HEK293 (cell line): ENCODE results near the gene NUB1.

Experiments used
- CTCF ChIA-PET: fragments of 350-600 bp; formaldehyde crosslinking; extraction: SDS; loops from one replicate; lab custom pipeline; 2021; ENCODE audit warnings: antibody characterized with exemption; lab: Yijun Ruan, JAX
- POLR2A ChIA-PET: fragments of 300-600 bp; formaldehyde crosslinking; extraction: SDS; loops from one replicate; lab custom pipeline; 2020; ENCODE audit warnings: antibody characterized with exemption, inconsistent platforms; lab: Yijun Ruan, JAX
- H3K27ac ChIP-seq: fragments of 200-500 bp; sonication (Bioruptor generic); 2 replicates; pipeline ENCODE4 v1.5.1; 2014; ENCODE audit warnings: low read depth, low read length, control low read depth, inconsistent platforms; ENCODE audit errors: extremely low read depth
- H3K36me3 ChIP-seq, 2 experiments: fragments of 200-500 bp in 1 of 2; sonication (Bioruptor generic) in 1 of 2; 1 replicate in 1 of 2; 2 replicates in 1 of 2; pipeline ENCODE4 v1.5.1; 2014 to 2017; ENCODE audit warnings: inconsistent platforms in 2 of 2, low read length in 2 of 2; ENCODE audit not compliant: control insufficient read depth in 2 of 2, insufficient read depth in 1 of 2
- H3K4me1 ChIP-seq: fragments of 200-500 bp; sonication (Bioruptor generic); 2 replicates; pipeline ENCODE4 v1.5.1; 2014; ENCODE audit warnings: mild to moderate bottlenecking, low read length, inconsistent platforms; ENCODE audit not compliant: control insufficient read depth, insufficient read depth
- H3K4me3 ChIP-seq: 2 replicates; pipeline ENCODE4 v1.5.1; 2011; ENCODE audit warnings: low read depth, mild to moderate bottlenecking, control low read depth, low read length, moderate library complexity
- H3K9me3 ChIP-seq: fragments of 200-500 bp; sonication (Bioruptor generic); 2 replicates; pipeline ENCODE4 v1.5.1; 2014; ENCODE audit warnings: low read depth, low read length, inconsistent platforms; ENCODE audit not compliant: control insufficient read depth, insufficient read depth
- BCL11B ChIP-seq: fragments of 450-650 bp; formaldehyde crosslinking; IDR thresholded peaks from 2 replicates; pipeline ENCODE4 v1.5.1; 2016; ENCODE audit warnings: low read depth, missing biosample characterization, missing genetic modification characterization
- CTCF ChIP-seq: fragments of 450-650 bp; formaldehyde crosslinking; IDR thresholded peaks from 2 replicates; pipeline ENCODE4 v1.5.1; 2016; ENCODE audit warnings: missing biosample characterization, missing genetic modification characterization
- REST ChIP-seq: fragments of 450-650 bp; formaldehyde crosslinking; IDR thresholded peaks from 2 replicates; pipeline ENCODE4 v1.5.1; 2016; ENCODE audit warnings: missing biosample characterization, missing genetic modification characterization
- SALL2 ChIP-seq: fragments of 450-650 bp; formaldehyde crosslinking; IDR thresholded peaks from 2 replicates; pipeline ENCODE4 v1.5.0; 2017; ENCODE audit warnings: missing biosample characterization, mild to moderate bottlenecking, missing genetic modification characterization, borderline replicate concordance
- SETDB1 ChIP-seq: IDR thresholded peaks from one replicate; pipeline ENCODE4 v1.6.1; 2017; ENCODE audit warnings: mild to moderate bottlenecking, low read length, moderate library complexity, mixed read lengths; ENCODE audit not compliant: insufficient read length
- SP7 ChIP-seq: fragments of 450-650 bp; formaldehyde crosslinking; IDR thresholded peaks from 2 replicates; pipeline ENCODE4 v1.5.1; 2016; ENCODE audit warnings: missing biosample characterization, missing genetic modification characterization
- ZBTB1 ChIP-seq: fragments of 450-650 bp; formaldehyde crosslinking; IDR thresholded peaks from 2 replicates; pipeline ENCODE4 v1.5.1; 2016; ENCODE audit warnings: missing biosample characterization, missing genetic modification characterization
- ZBTB17 ChIP-seq: fragments of 450-650 bp; formaldehyde crosslinking; IDR thresholded peaks from 2 replicates; pipeline ENCODE4 v1.5.1; 2016; ENCODE audit warnings: missing biosample characterization, missing genetic modification characterization
- ZBTB20 ChIP-seq: fragments of 450-650 bp; formaldehyde crosslinking; IDR thresholded peaks from 2 replicates; pipeline ENCODE4 v1.5.1; 2016; ENCODE audit warnings: missing biosample characterization, missing genetic modification characterization
- ZBTB48 ChIP-seq: fragments of 450-650 bp; formaldehyde crosslinking; IDR thresholded peaks from 2 replicates; pipeline ENCODE4 v1.5.1; 2016; ENCODE audit warnings: missing biosample characterization, missing genetic modification characterization
- ZEB2 ChIP-seq: fragments of 450-650 bp; formaldehyde crosslinking; IDR thresholded peaks from 2 replicates; pipeline ENCODE4 v1.5.1; 2016; ENCODE audit warnings: missing biosample characterization, missing genetic modification characterization
- ZFHX2 ChIP-seq: fragments of 450-650 bp; formaldehyde crosslinking; conservative IDR thresholded peaks from 2 replicates; pipeline ENCODE4 v1.5.1; 2016; ENCODE audit warnings: missing biosample characterization, missing genetic modification characterization
- ZNF157 ChIP-seq: fragments of 450-650 bp; formaldehyde crosslinking; IDR thresholded peaks from 2 replicates; pipeline ENCODE4 v1.5.1; 2016; ENCODE audit warnings: missing biosample characterization, missing genetic modification characterization
- ZNF214 ChIP-seq: fragments of 450-650 bp; formaldehyde crosslinking; IDR thresholded peaks from 2 replicates; pipeline ENCODE4 v1.5.1; 2017; ENCODE audit warnings: missing biosample characterization, mild to moderate bottlenecking, missing genetic modification characterization, borderline replicate concordance
- ZNF335 ChIP-seq: fragments of 450-650 bp; formaldehyde crosslinking; conservative IDR thresholded peaks from 2 replicates; pipeline ENCODE4 v1.5.1; 2016; ENCODE audit warnings: missing biosample characterization, missing genetic modification characterization
- ZNF394 ChIP-seq: fragments of 450-650 bp; formaldehyde crosslinking; IDR thresholded peaks from 2 replicates; pipeline ENCODE4 v1.5.1; 2016; ENCODE audit warnings: missing biosample characterization, missing genetic modification characterization, mild to moderate bottlenecking, moderate library complexity, borderline replicate concordance
- ZNF548 ChIP-seq: fragments of 450-650 bp; formaldehyde crosslinking; IDR thresholded peaks from 2 replicates; pipeline ENCODE4 v1.5.1; 2016; ENCODE audit warnings: missing biosample characterization, missing genetic modification characterization
- ZNF623 ChIP-seq: fragments of 450-650 bp; formaldehyde crosslinking; IDR thresholded peaks from 2 replicates; pipeline ENCODE4 v1.5.1; 2016; ENCODE audit warnings: missing biosample characterization, missing genetic modification characterization
- ZNF624 ChIP-seq: fragments of 450-650 bp; formaldehyde crosslinking; IDR thresholded peaks from 2 replicates; pipeline ENCODE4 v1.5.1; 2017; ENCODE audit warnings: missing biosample characterization, missing genetic modification characterization
- ZNF626 ChIP-seq: fragments of 450-650 bp; sonication (Bioruptor Pico); formaldehyde crosslinking; IDR thresholded peaks from 2 replicates; pipeline ENCODE4 v1.5.1; 2018; ENCODE audit warnings: missing biosample characterization, missing genetic modification characterization, inconsistent platforms
- ZNF664 ChIP-seq: fragments of 450-650 bp; formaldehyde crosslinking; IDR thresholded peaks from 2 replicates; pipeline ENCODE4 v1.5.1; 2016; ENCODE audit warnings: missing biosample characterization, missing genetic modification characterization
- ZNF791 ChIP-seq: fragments of 450-650 bp; formaldehyde crosslinking; IDR thresholded peaks from 2 replicates; pipeline ENCODE4 v1.5.1; 2016; ENCODE audit warnings: missing biosample characterization, missing genetic modification characterization
- ZNF837 ChIP-seq: fragments of 450-650 bp; formaldehyde crosslinking; IDR thresholded peaks from 2 replicates; pipeline ENCODE4 v1.5.1; 2016; ENCODE audit warnings: missing biosample characterization, missing genetic modification characterization
- TF ChIP-seq, protein P1 (sequence below): fragments of 450-650 bp; formaldehyde crosslinking; IDR thresholded peaks from 2 replicates; pipeline ENCODE4; 2016; ENCODE audit warnings: missing biosample characterization, missing genetic modification characterization
- TF ChIP-seq, protein P2 (sequence below): fragments of 450-650 bp; formaldehyde crosslinking; IDR thresholded peaks from 2 replicates; pipeline ENCODE4 v1.5.1; 2017; ENCODE audit warnings: missing biosample characterization, missing genetic modification characterization
- TF ChIP-seq, protein P3 (sequence below): fragments of 450-650 bp; formaldehyde crosslinking; IDR thresholded peaks from 2 replicates; pipeline ENCODE4 v1.5.1; 2016; ENCODE audit warnings: missing biosample characterization, missing genetic modification characterization

The NUB1 gene

DNA sequence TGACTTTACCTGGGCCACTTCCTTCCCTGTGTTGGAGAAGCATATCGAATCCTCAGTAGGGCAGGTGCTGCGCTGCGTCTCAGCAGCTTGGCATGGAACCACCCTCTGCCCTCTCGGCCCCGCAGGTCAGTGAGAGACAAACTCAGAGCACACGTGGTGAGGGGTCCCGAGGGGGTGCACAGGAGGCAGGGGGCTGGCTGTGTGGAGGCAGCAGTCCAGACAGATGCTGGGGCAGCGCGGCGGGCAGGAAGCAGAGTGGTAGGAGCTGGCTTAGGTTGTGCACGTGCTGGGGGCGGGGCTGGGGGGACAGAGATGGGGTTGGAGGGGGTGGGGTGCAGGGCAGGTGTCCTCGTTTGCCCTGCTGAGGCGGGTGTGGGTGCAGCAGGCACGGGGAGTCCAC lies 33.1 kb downstream of the NUB1 start:
- Histone ChIP-seq H3K9me3 (no peaks in the 10 kb centered on the region), H3K27ac (no peak overlapping the region), H3K36me3 (peaks cover 0 to 78% of the 10 kb centered on the region in 2 experiments; a peak in 1 of 3 replicates), H3K4me1 (no peaks in the 10 kb centered on the region), H3K4me3 (no peak overlapping the region)
- POLR2A ChIA-PET, result no interaction called here
- no peak for TF ChIP-seq SP7
- no peak for TF ChIP-seq ZNF214 (tag by site-specific recombination)
- TF ChIP-seq ZNF664 (tag by site-specific recombination), result no peak
- TF ChIP-seq ZBTB48, result no peak
- no peak for TF ChIP-seq ZNF548
- no peak for TF ChIP-seq ZNF335 (tag by site-specific recombination)
- no peak for TF ChIP-seq SALL2
- no peak for TF ChIP-seq ZBTB20 (tag by site-specific recombination)
- TF ChIP-seq CTCF (tag by site-specific recombination), result no peak
- no peak for TF ChIP-seq ZFHX2 (tag by site-specific recombination)
- TF ChIP-seq ZNF626 (tag by site-specific recombination), result no peak
- no peak for TF ChIP-seq ZEB2 (tag by site-specific recombination)
- TF ChIP-seq ZNF624, result no peak
- TF ChIP-seq, protein P1, sequence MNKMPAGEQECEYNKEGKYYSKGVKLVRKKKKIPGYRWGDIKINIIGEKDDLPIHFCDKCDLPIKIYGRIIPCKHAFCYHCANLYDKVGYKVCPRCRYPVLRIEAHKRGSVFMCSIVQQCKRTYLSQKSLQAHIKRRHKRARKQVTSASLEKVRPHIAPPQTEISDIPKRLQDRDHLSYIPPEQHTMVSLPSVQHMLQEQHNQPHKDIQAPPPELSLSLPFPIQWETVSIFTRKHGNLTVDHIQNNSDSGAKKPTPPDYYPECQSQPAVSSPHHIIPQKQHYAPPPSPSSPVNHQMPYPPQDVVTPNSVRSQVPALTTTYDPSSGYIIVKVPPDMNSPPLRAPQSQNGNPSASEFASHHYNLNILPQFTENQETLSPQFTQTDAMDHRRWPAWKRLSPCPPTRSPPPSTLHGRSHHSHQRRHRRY (tag by site-specific recombination), result no peak
- no peak for TF ChIP-seq ZNF157
- CTCF ChIA-PET, result no interaction called here

- H3K4me1 ChIP-seq, result no peaks in the 10 kb centered on the region
- H3K9me3 ChIP-seq, result no peaks in the 10 kb centered on the region
- H3K36me3 ChIP-seq, result peaks cover 0 to 74% of the 10 kb centered on the region in 2 experiments; a peak in 1 of 3 replicates
- POLR2A ChIA-PET, result no interaction called here
- no peak overlapping the region for H3K27ac ChIP-seq
- H3K4me3 ChIP-seq, result no peak overlapping the region
- CTCF ChIA-PET, result interaction anchor here (0.9 kb wide), 1 partner anchor 384 kb away, joined by 5 read pairs; no protein-coding TSS in a partner anchor
- TF ChIP-seq ZBTB1 (no peak), ZNF791 (no peak), ZNF394 (tag by site-specific recombination) (no peak), REST (tag by site-specific recombination) (no peak), ZBTB17 (no peak), SETDB1 (no peak), ZNF837 (tag by site-specific recombination) (no peak), BCL11B (no peak), ZNF623 (tag by site-specific recombination) (no peak)
- TF ChIP-seq, protein P2, sequence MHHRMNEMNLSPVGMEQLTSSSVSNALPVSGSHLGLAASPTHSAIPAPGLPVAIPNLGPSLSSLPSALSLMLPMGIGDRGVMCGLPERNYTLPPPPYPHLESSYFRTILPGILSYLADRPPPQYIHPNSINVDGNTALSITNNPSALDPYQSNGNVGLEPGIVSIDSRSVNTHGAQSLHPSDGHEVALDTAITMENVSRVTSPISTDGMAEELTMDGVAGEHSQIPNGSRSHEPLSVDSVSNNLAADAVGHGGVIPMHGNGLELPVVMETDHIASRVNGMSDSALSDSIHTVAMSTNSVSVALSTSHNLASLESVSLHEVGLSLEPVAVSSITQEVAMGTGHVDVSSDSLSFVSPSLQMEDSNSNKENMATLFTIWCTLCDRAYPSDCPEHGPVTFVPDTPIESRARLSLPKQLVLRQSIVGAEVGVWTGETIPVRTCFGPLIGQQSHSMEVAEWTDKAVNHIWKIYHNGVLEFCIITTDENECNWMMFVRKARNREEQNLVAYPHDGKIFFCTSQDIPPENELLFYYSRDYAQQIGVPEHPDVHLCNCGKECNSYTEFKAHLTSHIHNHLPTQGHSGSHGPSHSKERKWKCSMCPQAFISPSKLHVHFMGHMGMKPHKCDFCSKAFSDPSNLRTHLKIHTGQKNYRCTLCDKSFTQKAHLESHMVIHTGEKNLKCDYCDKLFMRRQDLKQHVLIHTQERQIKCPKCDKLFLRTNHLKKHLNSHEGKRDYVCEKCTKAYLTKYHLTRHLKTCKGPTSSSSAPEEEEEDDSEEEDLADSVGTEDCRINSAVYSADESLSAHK (tag by site-specific recombination), result no peak
- TF ChIP-seq, protein P3, sequence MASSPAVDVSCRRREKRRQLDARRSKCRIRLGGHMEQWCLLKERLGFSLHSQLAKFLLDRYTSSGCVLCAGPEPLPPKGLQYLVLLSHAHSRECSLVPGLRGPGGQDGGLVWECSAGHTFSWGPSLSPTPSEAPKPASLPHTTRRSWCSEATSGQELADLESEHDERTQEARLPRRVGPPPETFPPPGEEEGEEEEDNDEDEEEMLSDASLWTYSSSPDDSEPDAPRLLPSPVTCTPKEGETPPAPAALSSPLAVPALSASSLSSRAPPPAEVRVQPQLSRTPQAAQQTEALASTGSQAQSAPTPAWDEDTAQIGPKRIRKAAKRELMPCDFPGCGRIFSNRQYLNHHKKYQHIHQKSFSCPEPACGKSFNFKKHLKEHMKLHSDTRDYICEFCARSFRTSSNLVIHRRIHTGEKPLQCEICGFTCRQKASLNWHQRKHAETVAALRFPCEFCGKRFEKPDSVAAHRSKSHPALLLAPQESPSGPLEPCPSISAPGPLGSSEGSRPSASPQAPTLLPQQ, result no peak
These were observed 34.1 kb downstream of the NUB1 start for GRCh38 chr7:151375530-151376217.
